Activated CD8-positive, alpha-beta T cell treated with anti-CD3 and anti-CD28 coated beads, Interleukin-2, amount 10 ng/mL, durations not matched to agents 7 days and 5 days (primary cell): ENCODE data around the gene SBSN. TPM values are rescaled to one million over a fixed set of nuclear protein-coding genes. Genes with fewer than 3 reads are reported as not detected.

Source experiments
- ATAC-seq: fragments of 150-1000 bp; cut with Tn5 transposase; one replicate; pipeline ENCODE4 v1.10.0; 2021; ENCODE audit warnings: moderate library complexity
- CTCF ChIA-PET: fragments of 350-600 bp; sonication (Branson Sonifier 250); formaldehyde crosslinking; loops from one replicate; lab custom pipeline; 2021; ENCODE audit warnings: antibody characterized with exemption; lab: Charles Lee
- POLR2A ChIA-PET: fragments of 350-600 bp; sonication (Branson Sonifier 250); formaldehyde crosslinking; loops from one replicate; lab custom pipeline; 2021; ENCODE audit warnings: antibody characterized with exemption; lab: Charles Lee
- DNase-seq: peaks from one replicate; pipeline ENCODE4 v3.0.0-alpha.2; 2020
- H3K27ac Mint-ChIP-seq: one replicate; pipeline ENCODE4 v1.8.0; 2021; ENCODE audit warnings: mild to moderate bottlenecking, mixed read lengths
- H3K27me3 Mint-ChIP-seq: one replicate; pipeline ENCODE4 v1.8.0; 2021; ENCODE audit warnings: low read depth, mixed read lengths
- H3K36me3 Mint-ChIP-seq: one replicate; pipeline ENCODE4 v1.8.0; 2021; ENCODE audit warnings: low read depth, mixed read lengths
- H3K4me1 Mint-ChIP-seq: one replicate; pipeline ENCODE4 v1.8.0; 2021; ENCODE audit warnings: low read depth, mixed read lengths
- H3K4me3 Mint-ChIP-seq: one replicate; pipeline ENCODE4 v1.8.0; 2021; ENCODE audit warnings: mild to moderate bottlenecking, mixed read lengths
- H3K9me3 Mint-ChIP-seq: one replicate; pipeline ENCODE4 v1.8.0; 2022; ENCODE audit warnings: mixed read lengths; ENCODE audit not compliant: insufficient read depth
- total RNA-seq, 2 experiments: library from RNA; stranded (reverse); gene quantifications; one replicate each; pipeline ENCODE4 v1.2.3, GENCODE V29; 2021

The SBSN gene
- total RNA-seq, 2 experiments from 2014 or later = not detected

DNA sequence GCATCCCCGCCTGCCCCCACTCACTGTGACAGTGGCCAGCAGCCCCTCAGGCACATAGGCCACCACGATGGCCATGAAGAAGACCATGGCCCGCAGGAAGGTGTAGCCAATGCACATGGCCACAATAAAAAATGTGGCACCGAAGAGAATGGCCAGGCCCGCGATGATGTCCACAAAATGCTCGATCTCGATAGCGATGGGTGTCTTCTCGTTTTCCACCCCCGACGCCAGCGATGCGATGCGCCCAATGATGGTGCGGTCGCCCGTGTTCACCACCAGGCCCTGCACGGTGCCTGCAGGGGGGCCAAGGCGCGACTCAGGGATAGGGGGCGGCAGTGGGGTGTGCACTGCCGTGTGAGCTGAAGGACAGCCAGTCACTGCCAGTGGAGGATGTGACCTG is 31.7 kb upstream of the SBSN start:
- Mint-ChIP-seq H3K4me3 (no peak overlapping the region), H3K27me3 (peaks cover 31% of the 10 kb centered on the region), H3K36me3 (no peaks in the 10 kb centered on the region), H3K9me3 (no peaks in the 10 kb centered on the region), H3K4me1 (peaks cover 8% of the 10 kb centered on the region), H3K27ac (no peak overlapping the region)
- ChIA-PET CTCF (no interaction called here), POLR2A (interaction anchor here (0.7 kb wide), 1 partner anchor 26 kb away, joined by 3 read pairs; no protein-coding TSS in a partner anchor)
- ATAC-seq (no peak), DNase-seq (no peak)

DNA sequence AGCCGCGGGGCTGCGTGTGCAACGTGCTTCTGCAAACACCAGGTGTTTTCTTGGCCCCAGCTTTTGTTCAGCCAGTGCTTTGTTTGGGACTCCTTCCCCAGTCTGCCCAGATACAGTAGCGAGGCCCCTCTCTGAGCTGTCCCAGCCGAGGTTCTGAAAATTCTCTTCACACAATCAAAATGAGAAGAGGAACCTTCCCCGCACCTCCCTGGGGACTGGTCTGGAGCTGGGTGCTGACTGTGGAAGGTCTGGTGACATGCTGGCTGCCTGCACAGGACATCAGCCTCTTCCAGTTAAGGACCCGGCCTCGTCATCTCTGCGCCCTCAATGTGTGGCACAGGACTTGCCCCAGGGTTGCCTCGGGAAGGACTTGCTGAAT is 31.2 kb upstream of the SBSN start:
- Mint-ChIP-seq H3K4me3 (no peak overlapping the region), H3K9me3 (no peaks in the 10 kb centered on the region), H3K27ac (no peak overlapping the region), H3K27me3 (peaks cover 31% of the 10 kb centered on the region), H3K36me3 (no peaks in the 10 kb centered on the region), H3K4me1 (peaks cover 8% of the 10 kb centered on the region)
- ATAC-seq = no peak
- POLR2A ChIA-PET = interaction anchor here (0.7 kb wide), 1 partner anchor 26 kb away, joined by 3 read pairs; no protein-coding TSS in a partner anchor
- no peak for DNase-seq
- CTCF ChIA-PET = no interaction called here

DNA sequence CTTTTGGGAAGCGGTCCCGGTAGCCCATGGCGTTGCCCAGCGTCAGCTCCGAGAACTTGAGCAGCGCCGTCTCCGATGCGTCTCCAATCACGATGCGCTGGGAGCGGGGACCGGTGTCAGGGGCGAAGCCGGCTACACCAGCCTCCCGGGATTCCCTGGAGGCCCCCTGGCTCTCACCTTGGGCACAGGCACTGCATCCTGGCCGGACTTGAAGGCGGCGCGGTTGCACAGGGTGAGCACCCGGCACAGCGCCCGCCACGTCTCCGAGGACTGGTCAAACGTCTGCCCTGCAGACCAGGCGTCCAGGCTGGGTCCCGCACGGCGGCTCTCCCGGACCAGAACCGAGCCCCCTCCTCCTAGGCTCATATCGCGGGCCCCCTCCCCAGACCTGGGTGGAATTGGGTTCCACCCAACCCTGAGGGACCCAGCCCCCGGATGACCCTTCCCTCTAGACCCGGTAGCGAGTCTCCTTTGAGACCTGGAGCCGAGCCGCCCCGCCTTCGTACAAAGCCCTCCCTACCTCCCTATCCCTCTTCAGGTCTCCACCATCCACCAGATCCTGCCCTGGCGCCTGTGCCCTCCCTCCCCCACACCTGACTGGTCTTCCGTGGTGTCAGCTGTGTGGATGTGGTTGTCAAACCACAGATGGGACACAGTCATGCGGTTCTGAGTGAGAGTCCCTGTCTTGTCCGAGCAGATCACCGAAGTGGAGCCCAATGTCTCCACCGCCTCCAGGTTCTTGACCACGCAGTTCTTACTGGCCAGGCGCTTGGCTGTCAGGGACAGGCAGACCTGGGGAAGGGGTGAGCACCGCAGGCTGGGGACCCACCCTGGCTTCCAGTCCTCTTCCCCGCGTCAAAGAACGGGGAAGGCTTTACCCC is 30.5 kb upstream of the SBSN start:
- POLR2A ChIA-PET = interaction anchor here (0.7 kb wide), 1 partner anchor 25 kb away, joined by 3 read pairs; no protein-coding TSS in a partner anchor
- DNase-seq (no peak), ATAC-seq (no peak)
- Mint-ChIP-seq H3K4me3 (no peak overlapping the region), H3K27ac (no peak overlapping the region), H3K4me1 (peaks cover 8% of the 10 kb centered on the region), H3K9me3 (no peaks in the 10 kb centered on the region), H3K36me3 (no peaks in the 10 kb centered on the region), H3K27me3 (peaks cover 31% of the 10 kb centered on the region)
- CTCF ChIA-PET = interaction anchor here (1.0 to 1.6 kb wide), 4 partner anchors 10 to 89 kb away, joined by 4 to 6 read pairs (median 4); partner anchors contain the start of gene COX6B1

DNA sequence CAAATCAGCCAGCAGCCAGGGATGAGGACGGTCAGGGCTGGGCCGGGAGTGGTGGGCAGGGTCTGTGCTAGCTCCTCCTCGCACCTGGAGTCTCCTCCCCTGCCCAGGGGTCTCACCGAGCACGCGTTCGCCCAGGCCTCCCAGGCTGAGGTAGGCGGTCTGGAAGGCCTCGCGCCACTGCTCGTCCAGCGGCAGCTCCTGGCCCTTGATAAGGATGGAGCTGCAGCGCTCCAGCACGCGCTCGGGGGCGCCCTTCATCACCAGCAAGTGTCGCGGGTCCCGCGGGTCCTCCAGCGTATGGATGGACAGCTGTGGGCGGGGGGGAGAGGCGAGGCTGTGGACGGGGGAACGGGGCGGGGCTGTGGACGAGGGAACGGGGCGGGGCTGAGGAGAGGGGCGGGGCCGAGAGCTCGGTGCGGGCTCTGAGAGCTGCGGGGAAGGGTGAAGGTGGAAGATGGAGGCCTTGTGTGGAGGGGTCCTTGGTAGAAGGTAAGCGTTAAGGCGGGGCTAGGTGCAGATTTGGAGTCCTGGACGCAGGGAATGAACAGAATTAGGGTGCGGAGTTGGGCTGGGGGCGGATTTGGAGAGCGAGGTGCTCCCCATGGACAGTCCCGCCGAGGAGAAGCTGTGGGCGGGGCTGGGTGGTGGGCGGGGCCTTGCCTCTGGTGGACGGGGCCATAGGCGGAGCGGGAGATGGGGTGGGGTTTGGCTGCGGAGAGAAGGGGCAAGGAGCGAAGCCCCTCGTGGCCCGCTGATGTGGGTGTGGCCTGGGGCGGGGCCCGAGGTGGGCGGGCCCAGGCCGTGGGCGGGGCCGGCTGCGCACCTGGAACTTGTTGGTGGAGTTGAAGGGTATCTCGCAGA is 29.7 kb upstream of the SBSN start:
- Mint-ChIP-seq H3K27me3 (peaks cover 31% of the 10 kb centered on the region), H3K27ac (no peak overlapping the region), H3K4me1 (peaks cover 8% of the 10 kb centered on the region), H3K9me3 (no peaks in the 10 kb centered on the region), H3K36me3 (no peaks in the 10 kb centered on the region), H3K4me3 (peak overlapping the region; percentile 53)
- ChIA-PET POLR2A (no interaction called here), CTCF (interaction anchor here (1.0 to 1.6 kb wide), 5 partner anchors 9 to 137 kb away, joined by 3 to 6 read pairs (median 4); partner anchors contain the start of gene COX6B1)
- ATAC-seq = peak; percentile 70
- peak; percentile 58 for DNase-seq

DNA sequence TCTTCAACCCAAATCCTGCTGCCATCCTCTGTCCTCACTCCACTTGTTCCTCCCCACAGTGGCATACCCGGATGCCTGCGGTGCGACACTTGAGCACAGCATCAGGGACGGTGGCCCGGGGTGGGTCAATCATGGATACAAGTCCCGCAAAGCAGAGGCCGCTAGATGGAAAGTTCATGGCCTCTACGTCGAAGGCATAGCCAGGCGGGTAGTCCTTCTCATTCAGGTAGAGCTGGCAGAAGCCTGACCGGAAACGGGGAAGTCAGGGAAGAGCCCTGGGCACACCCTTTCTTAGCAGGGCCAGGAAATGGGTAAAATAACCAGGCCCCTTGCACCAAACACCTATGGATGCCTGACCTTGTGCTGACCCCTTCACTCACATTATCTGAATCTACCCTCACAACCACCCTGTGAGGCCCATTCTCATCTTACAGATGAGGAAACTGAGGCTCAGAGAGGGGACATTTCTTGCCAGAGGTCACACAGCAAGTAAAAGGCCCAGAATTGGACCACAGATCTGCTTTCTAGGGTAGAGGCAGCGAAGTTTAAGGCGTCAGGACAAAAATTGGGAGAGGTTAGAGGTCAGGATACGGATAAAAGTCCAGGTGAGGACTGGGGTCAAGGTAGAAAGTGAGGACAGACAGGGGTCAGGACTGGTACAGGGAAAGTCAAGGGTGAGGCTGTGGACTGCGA is 28.9 kb upstream of the SBSN start:
- H3K9me3 Mint-ChIP-seq = no peaks in the 10 kb centered on the region
- POLR2A ChIA-PET = no interaction called here
- CTCF ChIA-PET = interaction anchor here (0.7 to 1.6 kb wide), 7 partner anchors 9 to 138 kb away, joined by 3 to 6 read pairs (median 4); partner anchors contain the start of gene COX6B1
- H3K36me3 Mint-ChIP-seq = no peaks in the 10 kb centered on the region
- peaks cover 8% of the 10 kb centered on the region for H3K4me1 Mint-ChIP-seq
- no peak overlapping the region for H3K4me3 Mint-ChIP-seq
- ATAC-seq = no peak
- H3K27ac Mint-ChIP-seq = no peak overlapping the region
- no peak for DNase-seq
- H3K27me3 Mint-ChIP-seq = peaks cover 29% of the 10 kb centered on the region

DNA sequence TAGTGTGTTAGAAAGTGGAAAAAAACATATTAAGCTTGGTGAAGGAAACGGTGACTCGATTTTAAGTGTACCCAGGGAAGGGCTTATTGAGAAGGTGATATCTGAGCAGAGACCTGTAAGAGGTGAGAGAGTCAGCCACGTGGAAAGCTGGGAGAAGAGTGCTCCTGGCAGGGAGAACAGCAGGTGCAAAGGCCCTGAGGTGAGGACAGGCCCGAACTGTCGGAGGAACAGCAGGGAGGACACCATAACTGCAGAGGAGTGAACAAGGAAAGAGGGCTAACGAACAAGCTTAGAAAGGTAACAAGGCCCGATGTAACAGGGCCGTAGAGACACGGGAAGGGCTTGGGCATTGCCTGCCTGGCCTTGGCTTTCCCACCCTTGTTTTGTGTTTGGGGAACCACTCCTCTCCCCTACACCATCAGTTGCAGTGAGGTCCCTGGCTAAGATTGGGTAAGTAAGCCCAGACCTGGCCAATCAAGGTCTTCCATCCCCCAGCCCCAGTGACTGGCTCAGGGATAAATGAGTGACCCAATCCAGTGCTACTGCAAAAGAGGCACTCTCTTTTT is 28.0 kb upstream of the SBSN start:
- Mint-ChIP-seq H3K4me3 (no peak overlapping the region), H3K36me3 (no peaks in the 10 kb centered on the region), H3K9me3 (no peaks in the 10 kb centered on the region), H3K27ac (no peak overlapping the region), H3K27me3 (peaks cover 24% of the 10 kb centered on the region), H3K4me1 (peaks cover 8% of the 10 kb centered on the region)
- ChIA-PET CTCF (interaction anchor here (0.7 to 1.0 kb wide), 4 partner anchors 9 to 92 kb away, joined by 3 to 5 read pairs (median 4); partner anchors contain the start of gene COX6B1), POLR2A (no interaction called here)
- ATAC-seq (no peak), DNase-seq (no peak)

DNA sequence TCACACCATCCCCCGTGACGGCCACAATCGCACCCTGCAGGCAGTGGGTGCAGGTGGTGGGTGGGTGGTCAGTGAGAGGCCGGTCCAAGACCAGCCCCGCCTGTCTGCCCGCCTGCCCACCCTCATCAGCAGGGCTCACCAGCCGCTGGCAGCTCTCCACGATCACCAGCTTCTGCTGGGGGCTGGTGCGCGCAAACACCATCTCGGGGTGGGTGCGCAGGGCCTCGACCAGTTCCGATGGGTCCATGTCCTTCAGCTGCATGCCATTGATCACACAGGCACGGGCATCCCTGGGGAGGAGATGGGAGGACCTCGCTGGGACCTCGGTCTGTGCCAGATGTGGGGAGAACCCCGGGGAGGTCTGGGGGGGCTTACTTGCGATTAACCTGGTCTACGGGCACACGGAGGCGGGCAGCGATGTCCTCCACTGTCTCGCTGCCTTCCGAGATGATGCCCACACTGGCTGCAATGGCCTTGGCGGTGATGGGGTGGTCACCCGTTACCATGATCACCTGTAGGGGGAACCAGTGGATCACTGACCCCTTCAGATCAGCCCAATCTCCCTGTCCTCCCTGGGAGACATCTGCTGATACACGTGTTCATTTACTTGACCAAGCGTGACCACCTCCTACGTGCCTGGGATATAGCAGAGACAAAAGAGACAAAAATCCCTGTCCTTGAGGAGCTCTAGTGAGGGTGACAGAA is 27.3 kb upstream of the SBSN start:
- DNase-seq (no peak), ATAC-seq (no peak)
- Mint-ChIP-seq H3K36me3 (no peaks in the 10 kb centered on the region), H3K4me3 (no peak overlapping the region), H3K9me3 (no peaks in the 10 kb centered on the region), H3K27me3 (peaks cover 19% of the 10 kb centered on the region), H3K4me1 (peaks cover 8% of the 10 kb centered on the region), H3K27ac (no peak overlapping the region)
- ChIA-PET CTCF (interaction anchor here (1.0 to 1.7 kb wide), 4 partner anchors 8 to 93 kb away, joined by 3 to 6 read pairs (median 5); partner anchors contain the start of gene COX6B1), POLR2A (no interaction called here)

DNA sequence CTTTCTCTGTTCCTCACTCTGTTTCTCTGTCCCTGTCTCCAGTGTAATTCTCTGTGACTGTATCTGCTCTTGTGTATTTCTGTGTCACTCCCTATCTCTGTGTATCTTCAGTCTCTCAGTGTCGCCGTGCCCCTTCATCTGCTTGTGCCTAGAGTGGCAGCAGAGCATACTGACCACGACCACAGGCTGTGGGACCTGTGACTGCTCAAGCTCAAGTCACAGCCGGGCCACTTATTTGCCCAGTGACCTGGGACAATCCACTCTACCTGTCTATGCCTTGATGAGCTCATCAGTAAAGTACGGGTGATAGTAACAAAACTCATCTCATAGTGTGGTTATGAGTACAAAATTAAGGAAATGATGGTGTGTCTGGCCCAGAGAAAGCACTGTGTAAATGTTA is 26.0 kb upstream of the SBSN start:
- ChIA-PET POLR2A (no interaction called here), CTCF (interaction anchor here (1.7 kb wide), 1 partner anchor 38 kb away, joined by 6 read pairs; no protein-coding TSS in a partner anchor)
- ATAC-seq = no peak
- Mint-ChIP-seq H3K27me3 (peaks cover 14% of the 10 kb centered on the region), H3K36me3 (no peaks in the 10 kb centered on the region), H3K4me3 (no peak overlapping the region), H3K4me1 (peaks cover 9% of the 10 kb centered on the region), H3K9me3 (no peaks in the 10 kb centered on the region), H3K27ac (no peak overlapping the region)
- no peak for DNase-seq

DNA sequence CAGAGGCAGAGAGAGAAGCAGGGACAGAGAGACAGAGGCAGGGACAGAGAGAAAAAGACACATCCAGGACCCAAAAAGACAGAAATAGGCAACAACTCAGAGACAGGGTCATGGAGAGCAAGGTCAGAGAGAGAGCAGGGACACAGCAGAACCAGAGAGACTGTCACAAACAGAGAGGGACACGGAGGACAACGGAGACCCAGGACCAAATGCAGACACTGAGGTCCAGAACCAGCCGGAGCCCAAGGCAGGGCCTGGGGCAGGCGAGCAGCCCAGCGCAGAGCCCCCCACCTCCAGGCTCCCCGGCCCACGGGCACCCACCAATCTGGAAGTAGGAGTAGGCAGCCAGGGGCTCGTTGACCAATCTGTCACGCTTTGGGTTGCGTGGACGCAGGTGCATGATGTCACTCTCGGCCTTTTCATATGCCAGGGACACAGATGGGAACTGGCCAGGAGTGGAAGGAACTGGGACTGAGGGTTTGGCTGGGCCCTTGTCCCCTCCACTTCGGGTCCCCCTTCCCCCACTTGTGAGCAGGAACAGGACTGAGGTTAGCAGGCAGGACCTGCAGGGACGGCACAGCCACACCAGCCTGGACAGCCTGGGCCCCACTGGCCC is 25.4 kb upstream of the SBSN start:
- peaks cover 11% of the 10 kb centered on the region for H3K27me3 Mint-ChIP-seq
- no peak overlapping the region for H3K4me3 Mint-ChIP-seq
- ChIA-PET POLR2A (no interaction called here), CTCF (interaction anchor here (1.7 kb wide), 1 partner anchor 39 kb away, joined by 6 read pairs; no protein-coding TSS in a partner anchor)
- no peak for ATAC-seq
- H3K9me3 Mint-ChIP-seq = no peaks in the 10 kb centered on the region
- no peak overlapping the region for H3K27ac Mint-ChIP-seq
- H3K4me1 Mint-ChIP-seq = peaks cover 8% of the 10 kb centered on the region
- DNase-seq = no peak
- H3K36me3 Mint-ChIP-seq = no peaks in the 10 kb centered on the region
